HG03432 (cell line): ENCODE data around the gene ATP8A2.

Experiments
- ATAC-seq: cut with Tn5 transposase; IDR thresholded peaks from one replicate; pipeline ENCODE4 v1.9.1; 2021; ENCODE audit warnings: mild to moderate bottlenecking, moderate library complexity; ENCODE audit not compliant: unreplicated experiment

The ATP8A2 gene

GRCh38 chr13:25874064-25874737, 502.4 kb downstream of the ATP8A2 start:
- no peak for ATAC-seq

GRCh38 chr13:25874907-25875306, 503.1 kb downstream of the ATP8A2 start:
- no peak for ATAC-seq

GRCh38 chr13:25876247-25876646, 504.5 kb downstream of the ATP8A2 start:
- ATAC-seq: no peak

GRCh38 chr13:25879466-25879865, 507.7 kb downstream of the ATP8A2 start:
- no peak for ATAC-seq

GRCh38 chr13:25881136-25881926, 509.6 kb downstream of the ATP8A2 start:
- ATAC-seq: no peak

GRCh38 chr13:25881971-25882451, 510.2 kb downstream of the ATP8A2 start:
- ATAC-seq: no peak

- ATAC-seq: no peak
Measured at GRCh38 chr13:25882466-25883357, 510.9 kb downstream of the ATP8A2 start.

- no peak for ATAC-seq
Measured at GRCh38 chr13:25885418-25885817, 513.6 kb downstream of the ATP8A2 start.

- ATAC-seq: no peak
Measured at GRCh38 chr13:25886438-25887214, 514.9 kb downstream of the ATP8A2 start.

GRCh38 chr13:25887962-25888655, 516.3 kb downstream of the ATP8A2 start:
- no peak for ATAC-seq

- ATAC-seq: no peak
Measured at GRCh38 chr13:25890671-25891212, 519.0 kb downstream of the ATP8A2 start.

- no peak for ATAC-seq
Measured at GRCh38 chr13:25898991-25899390, 527.2 kb downstream of the ATP8A2 start.

GRCh38 chr13:25899464-25899863, 527.7 kb downstream of the ATP8A2 start:
- ATAC-seq: no peak

GRCh38 chr13:25899952-25900351, 528.2 kb downstream of the ATP8A2 start:
- no peak for ATAC-seq

GRCh38 chr13:25901460-25902376, 529.9 kb downstream of the ATP8A2 start:
- ATAC-seq: peak; percentile 94

GRCh38 chr13:25902455-25902854, 530.7 kb downstream of the ATP8A2 start:
- ATAC-seq: no peak

GRCh38 chr13:25902891-25903341, 531.1 kb downstream of the ATP8A2 start:
- peak; percentile 59 for ATAC-seq

- ATAC-seq: no peak
Measured at GRCh38 chr13:25904830-25905229, 533.1 kb downstream of the ATP8A2 start.
